NT2/D1 (cell line): Measurements from ENCODE around the gene ELMOD3.

ENCODE experiments used
- DNase-seq: peaks from one replicate; pipeline ENCODE4 v3.0.0-alpha.2; 2011; ENCODE audit warnings: low read depth, low spot score
- H3K27me3 ChIP-seq: 2 replicates; pipeline ENCODE4 v1.6.0; 2011; ENCODE audit warnings: mild to moderate bottlenecking; ENCODE audit not compliant: insufficient read length, insufficient read depth
- H3K36me3 ChIP-seq: 2 replicates; pipeline ENCODE4 v1.6.1; 2011; ENCODE audit warnings: mild to moderate bottlenecking, low read length, mixed read lengths; ENCODE audit not compliant: insufficient read depth, insufficient read length
- H3K4me1 ChIP-seq: 2 replicates; pipeline ENCODE4 v1.5.1; 2011; ENCODE audit not compliant: insufficient read depth, insufficient read length
- H3K4me3 ChIP-seq: 2 replicates; pipeline ENCODE4 v1.5.1; 2011; ENCODE audit warnings: low read depth; ENCODE audit not compliant: insufficient read length
- H3K9ac ChIP-seq: 2 replicates; pipeline ENCODE4 v1.6.0; 2011; ENCODE audit warnings: low read depth; ENCODE audit not compliant: insufficient read length
- H3K9me3 ChIP-seq: 2 replicates; pipeline ENCODE4 v1.5.1; 2011; ENCODE audit warnings: mild to moderate bottlenecking, low read length; ENCODE audit not compliant: insufficient read depth
- SUZ12 ChIP-seq: IDR thresholded peaks from 2 replicates; pipeline ENCODE4 v1.6.1; 2011; ENCODE audit not compliant: insufficient read length, insufficient read depth; ENCODE audit errors: extremely low read depth
- YY1 ChIP-seq: IDR thresholded peaks from 2 replicates; pipeline ENCODE4 v1.6.1; 2011; ENCODE audit not compliant: insufficient read length, insufficient read depth
- ZNF274 ChIP-seq: IDR thresholded peaks from 2 replicates; pipeline ENCODE4 v1.6.1; 2011; ENCODE audit warnings: mild to moderate bottlenecking, low read depth, low read length

ELMOD3 gene

GRCh38 chr2:85399183-85399455 lies 44.5 kb downstream of the ELMOD3 start:
- Histone ChIP-seq H3K9me3 (peaks cover 3% of the 10 kb centered on the region), H3K36me3 (peaks cover 66% of the 10 kb centered on the region), H3K4me3 (no peak overlapping the region), H3K9ac (no peak overlapping the region), H3K27me3 (no peaks in the 10 kb centered on the region), H3K4me1 (peaks cover 7% of the 10 kb centered on the region)
- TF ChIP-seq ZNF274 = no peak
- TF ChIP-seq SUZ12 = no peak
- no peak for TF ChIP-seq YY1
- DNase-seq = no peak

GRCh38 chr2:85400023-85400422 lies 45.5 kb downstream of the ELMOD3 start:
- Histone ChIP-seq H3K27me3 (no peaks in the 10 kb centered on the region), H3K9ac (no peak overlapping the region), H3K4me3 (no peak overlapping the region), H3K36me3 (peaks cover 58% of the 10 kb centered on the region), H3K9me3 (peaks cover 5% of the 10 kb centered on the region), H3K4me1 (peaks cover 2% of the 10 kb centered on the region)
- TF ChIP-seq YY1 = no peak
- TF ChIP-seq SUZ12 = no peak
- no peak for TF ChIP-seq ZNF274
- DNase-seq = no peak

GRCh38 chr2:85400541-85401463 lies 46.2 kb downstream of the ELMOD3 start:
- TF ChIP-seq YY1 = no peak
- no peak for TF ChIP-seq ZNF274
- no peak for TF ChIP-seq SUZ12
- Histone ChIP-seq H3K9ac (no peak overlapping the region), H3K27me3 (no peaks in the 10 kb centered on the region), H3K4me1 (peaks cover 2% of the 10 kb centered on the region), H3K4me3 (no peak overlapping the region), H3K9me3 (peaks cover 5% of the 10 kb centered on the region), H3K36me3 (peaks cover 51% of the 10 kb centered on the region)
- no peak for DNase-seq

GRCh38 chr2:85401464-85401805 lies 46.9 kb downstream of the ELMOD3 start:
- Histone ChIP-seq H3K4me1 (peaks cover 2% of the 10 kb centered on the region), H3K9me3 (peaks cover 5% of the 10 kb centered on the region), H3K4me3 (no peak overlapping the region), H3K9ac (no peak overlapping the region), H3K36me3 (peaks cover 49% of the 10 kb centered on the region), H3K27me3 (no peaks in the 10 kb centered on the region)
- no peak for DNase-seq
- TF ChIP-seq SUZ12 (no peak), YY1 (no peak), ZNF274 (no peak)

GRCh38 chr2:85401844-85402243 lies 47.3 kb downstream of the ELMOD3 start:
- H3K4me1 ChIP-seq = peaks cover 2% of the 10 kb centered on the region
- peaks cover 5% of the 10 kb centered on the region for H3K9me3 ChIP-seq
- H3K36me3 ChIP-seq = peaks cover 44% of the 10 kb centered on the region
- H3K27me3 ChIP-seq = no peaks in the 10 kb centered on the region
- no peak overlapping the region for H3K4me3 ChIP-seq
- DNase-seq = no peak
- H3K9ac ChIP-seq = no peak overlapping the region
- no peak for TF ChIP-seq YY1
- no peak for TF ChIP-seq SUZ12
- no peak for TF ChIP-seq ZNF274

GRCh38 chr2:85405201-85406059 lies 50.9 kb downstream of the ELMOD3 start:
- Histone ChIP-seq H3K4me3 (no peak overlapping the region), H3K9me3 (peaks cover 5% of the 10 kb centered on the region), H3K27me3 (no peaks in the 10 kb centered on the region), H3K36me3 (peaks cover 18% of the 10 kb centered on the region), H3K4me1 (peaks cover 5% of the 10 kb centered on the region), H3K9ac (no peak overlapping the region)
- TF ChIP-seq SUZ12 (no peak), ZNF274 (no peak), YY1 (no peak)
- no peak for DNase-seq

GRCh38 chr2:85409845-85410583 lies 55.4 kb downstream of the ELMOD3 start, which contains the start of gene CAPG:
Gene CAPG, minus strand, starts transcription at chr2:85410366. Its CDS starts 8,221 bp downstream, at chr2:85402145.
- H3K9ac ChIP-seq = peak within 1 kb of the TSS; percentile 61
- no peaks in the 10 kb centered on the region for H3K9me3 ChIP-seq
- DNase-seq = no peak
- no peak for TF ChIP-seq YY1
- TF ChIP-seq SUZ12 = no peak
- TF ChIP-seq ZNF274 = no peak
- H3K4me3 ChIP-seq = peak within 1 kb of the TSS; percentile 8
- no peaks in the 10 kb centered on the region for H3K27me3 ChIP-seq
- no peaks in the 10 kb centered on the region for H3K36me3 ChIP-seq
- peaks cover 8% of the 10 kb centered on the region for H3K4me1 ChIP-seq
